ENCODE data around the gene ESR1. TPM values are rescaled to one million over a fixed set of nuclear protein-coding genes. Genes with fewer than 3 reads are reported as not detected.

ESR1 gene
- polyA plus RNA-seq, 3 donors, result 0.12 to 0.24 (median 0.23) TPM

GRCh38 chr6:151905072-151905471 is 97.6 kb downstream of the ESR1 start:
- no peak for DNase-seq
- Histone ChIP-seq H2AFZ (ENCODE audit: insufficient read depth, low read depth, low read length, poor library complexity, severe bottlenecking) (no peak overlapping the region), H3K27me3 (ENCODE audit: control insufficient read depth in 2 of 2, insufficient read depth in 2 of 2, low read length in 2 of 2) (no peaks in the 10 kb centered on the region), H3K9ac (ENCODE audit: insufficient read depth, low read length, poor library complexity, severe bottlenecking) (no peak overlapping the region), H3K36me3 (replicated peaks in 1 of 2; ENCODE audit: control insufficient read depth in 1 of 2, insufficient read depth in 2 of 2, low read length in 2 of 2) (no peaks in the 10 kb centered on the region), H3K79me2 (ENCODE audit: insufficient read depth, low read length) (no peaks in the 10 kb centered on the region), H3K4me2 (replicated peaks; ENCODE audit: extremely low read depth, low read length, poor library complexity, severe bottlenecking) (no peak overlapping the region), H4K20me1 (ENCODE audit: insufficient read depth, low read length) (no peaks in the 10 kb centered on the region), H3K27ac (ENCODE audit: low read depth in 1 of 2, low read length in 2 of 2) (no peak overlapping the region), H3K4me1 (ENCODE audit: control insufficient read depth in 1 of 2, insufficient read depth in 2 of 2, low read length in 2 of 2) (no peaks in the 10 kb centered on the region), H3K9me3 (replicated peaks in 1 of 2; ENCODE audit: control insufficient read depth in 1 of 2, insufficient read depth in 1 of 2, low read length in 2 of 2) (no peaks in the 10 kb centered on the region), H3K4me3 (replicated peaks in 1 of 3; ENCODE audit: low read depth in 2 of 3, low read length in 3 of 3) (no peak overlapping the region)
- 96% methylated on average over 3 of the region's 3 CpGs for WGBS (ENCODE audit: insufficient coverage)
- TF ChIP-seq CTCF (IDR thresholded peaks at IDR 0.05), result no peak
- intact Hi-C loops (cut with micrococcal nuclease), result no loop called here
- H3K4me1 Mint-ChIP-seq, result no peaks in the 10 kb centered on the region
- no peak overlapping the region for H3K27ac Mint-ChIP-seq
- H3K27me3 Mint-ChIP-seq (ENCODE audit: low read depth in 3 of 3), result peaks cover 0 to 2% (median 0%) of the 10 kb centered on the region in 3 donors
- peaks cover 0 to 6% (median 2%) of the 10 kb centered on the region in 7 donors for H3K9me3 Mint-ChIP-seq
- no peaks in the 10 kb centered on the region for H3K36me3 Mint-ChIP-seq
- H3K4me3 Mint-ChIP-seq, result no peak overlapping the region

- WGBS (ENCODE audit: insufficient coverage), result no CpG with 5 or more reads among the region's 4 CpGs
- no peaks in the 10 kb centered on the region for H3K4me1 ChIP-seq (ENCODE audit: control insufficient read depth in 1 of 2, insufficient read depth in 2 of 2, low read length in 2 of 2)
- Mint-ChIP-seq H3K27ac (no peak overlapping the region), H3K9me3 (peaks cover 0 to 3% (median 0%) of the 10 kb centered on the region in 7 donors), H3K36me3 (no peaks in the 10 kb centered on the region), H3K4me1 (no peaks in the 10 kb centered on the region), H3K27me3 (ENCODE audit: low read depth in 3 of 3) (peaks cover 0 to 2% (median 0%) of the 10 kb centered on the region in 3 donors), H3K4me3 (no peak overlapping the region)
- DNase-seq, result no peak
- H2AFZ ChIP-seq (ENCODE audit: insufficient read depth, low read depth, low read length, poor library complexity, severe bottlenecking), result no peak overlapping the region
- no peaks in the 10 kb centered on the region for H3K9me3 ChIP-seq (replicated peaks in 1 of 2; ENCODE audit: control insufficient read depth in 1 of 2, insufficient read depth in 1 of 2, low read length in 2 of 2)
- no peaks in the 10 kb centered on the region for H3K79me2 ChIP-seq (ENCODE audit: insufficient read depth, low read length)
- no peaks in the 10 kb centered on the region for H4K20me1 ChIP-seq (ENCODE audit: insufficient read depth, low read length)
- no peaks in the 10 kb centered on the region for H3K27me3 ChIP-seq (ENCODE audit: control insufficient read depth in 2 of 2, insufficient read depth in 2 of 2, low read length in 2 of 2)
- no peaks in the 10 kb centered on the region for H3K36me3 ChIP-seq (replicated peaks in 1 of 2; ENCODE audit: control insufficient read depth in 1 of 2, insufficient read depth in 2 of 2, low read length in 2 of 2)
- no peak overlapping the region for H3K9ac ChIP-seq (ENCODE audit: insufficient read depth, low read length, poor library complexity, severe bottlenecking)
- intact Hi-C loops (cut with micrococcal nuclease), result no loop called here
- no peak overlapping the region for H3K4me2 ChIP-seq (replicated peaks; ENCODE audit: extremely low read depth, low read length, poor library complexity, severe bottlenecking)
- no peak overlapping the region for H3K27ac ChIP-seq (ENCODE audit: low read depth in 1 of 2, low read length in 2 of 2)
- H3K4me3 ChIP-seq (replicated peaks in 1 of 3; ENCODE audit: low read depth in 2 of 3, low read length in 3 of 3), result no peak overlapping the region
- TF ChIP-seq CTCF (IDR thresholded peaks at IDR 0.05), result no peak
Measured at GRCh38 chr6:151905854-151906253, 98.4 kb downstream of the ESR1 start.

Data from CD14-positive monocyte (primary cell).